ENCODE results near the gene PTPN14. TPM values are rescaled to one million over a fixed set of nuclear protein-coding genes. Genes with fewer than 3 reads are reported as not detected.

The PTPN14 gene
- total and polyA plus RNA-seq, 2 of the 8 experiments (the other 6 are each of a cell fraction or from before 2014, with no cell fraction given) = 14.4 to 93.6 TPM

DNA sequence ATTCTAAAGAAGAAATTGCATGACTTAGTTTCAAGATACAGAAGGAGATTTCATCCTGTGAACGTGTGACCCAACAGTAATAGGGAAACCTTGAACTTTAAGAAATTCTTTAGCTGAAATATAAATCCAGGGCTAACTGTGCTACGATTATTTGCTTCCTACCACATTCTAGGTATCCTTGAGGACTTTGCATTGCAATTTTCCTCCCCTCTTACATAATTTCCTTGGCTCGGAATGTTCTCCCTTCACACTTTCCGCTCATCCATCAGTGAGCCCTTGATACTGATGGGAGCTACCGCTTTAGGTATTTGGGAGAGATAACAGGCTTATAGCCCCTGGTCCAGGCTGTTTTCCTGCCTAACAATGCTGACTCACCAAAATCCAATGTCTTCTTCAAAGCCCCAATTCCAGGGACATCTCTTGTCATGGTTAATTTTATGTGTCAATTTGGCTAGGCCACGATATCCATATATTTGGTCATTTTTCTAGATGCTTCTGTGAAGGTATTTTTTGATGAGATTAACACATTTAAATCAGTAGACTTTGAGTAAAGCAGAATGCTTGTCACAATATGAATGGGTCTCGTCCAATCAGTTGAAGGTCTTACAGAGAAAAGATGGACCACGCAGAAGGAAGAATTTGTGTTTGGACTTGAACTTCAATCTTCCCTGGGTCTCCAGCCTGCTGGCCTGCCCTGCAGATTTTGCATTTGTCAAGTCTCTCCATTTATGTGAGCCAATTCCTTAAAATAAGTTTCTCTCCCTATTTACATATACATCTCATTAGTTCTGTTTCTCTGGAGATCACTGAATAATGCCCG is 121.2 kb downstream of the PTPN14 start:
- no peak for DNase-seq (ENCODE audit: low read depth in 1 of 2, low spot score in 2 of 2)
- Histone ChIP-seq H2AFZ (ENCODE audit: low read length) (no peak overlapping the region), H3K27me3 (replicated peaks in 1 of 4; ENCODE audit: control insufficient read depth in 3 of 4, extremely low read depth in 1 of 4, insufficient read depth in 3 of 4, low read length in 3 of 4) (no peaks in the 10 kb centered on the region; a peak in 1 of 7 replicates), H2AK5ac (ENCODE audit: low read depth, low read length) (no peak overlapping the region), H4K5ac (ENCODE audit: insufficient read length, low read depth, low read length) (no peak overlapping the region), H4K91ac (replicated peaks; ENCODE audit: insufficient read length, low read length) (no peak overlapping the region), H3K4me3 (ENCODE audit: extremely low read depth in 1 of 4, insufficient read depth in 2 of 4, low read depth in 3 of 4, low read length in 4 of 4) (no peak overlapping the region), H3K14ac (ENCODE audit: insufficient read length) (no peak overlapping the region), H3K23ac (ENCODE audit: insufficient read length) (no peak overlapping the region), H2BK12ac (ENCODE audit: low read depth, low read length) (no peak overlapping the region), H3K9ac (replicated peaks in 1 of 4; ENCODE audit: extremely low read depth in 1 of 4, low read depth in 3 of 4, low read length in 3 of 4) (no peak overlapping the region), H4K8ac (ENCODE audit: extremely low read depth, insufficient read depth, low read length) (no peak overlapping the region), H3K18ac (ENCODE audit: extremely low read depth, low read length) (no peak overlapping the region), H3K4me1 (replicated peaks in 1 of 4; ENCODE audit: control insufficient read depth in 3 of 4, insufficient read depth in 4 of 4, low read length in 3 of 4) (peaks cover 0 to 7% (median 2%) of the 10 kb centered on the region in 4 experiments; a peak in 3 of 7 replicates), H3K23me2 (ENCODE audit: low read depth, low read length) (no peaks in the 10 kb centered on the region), H3K56ac (replicated peaks; ENCODE audit: insufficient read length, low read depth, low read length) (no peak overlapping the region), H3K27ac (ENCODE audit: low read depth, low read length) (no peak overlapping the region), H3K79me1 (ENCODE audit: low read depth, low read length) (no peaks in the 10 kb centered on the region; the same call in 1 of the 2 replicates), H3K4me2 (ENCODE audit: insufficient read depth in 1 of 2, low read depth in 2 of 2, low read length in 2 of 2) (no peak overlapping the region), H2BK20ac (ENCODE audit: low read length) (no peak overlapping the region), H2BK15ac (ENCODE audit: low read length) (no peak overlapping the region), H2BK5ac (ENCODE audit: low read depth, low read length) (no peak overlapping the region), H2BK120ac (replicated peaks; ENCODE audit: low read depth, low read length) (no peak overlapping the region), H3K36me3 (ENCODE audit: control insufficient read depth in 2 of 4, insufficient read depth in 4 of 4, low read length in 3 of 4) (no peaks in the 10 kb centered on the region), H4K20me1 (replicated peaks in 1 of 2; ENCODE audit: control insufficient read depth in 1 of 2, insufficient read depth in 2 of 2, low read length in 2 of 2) (no peaks in the 10 kb centered on the region), H3K4ac (replicated peaks; ENCODE audit: insufficient read length, low read depth, low read length) (no peak overlapping the region), H3K9me3 (ENCODE audit: insufficient read depth in 2 of 2, low read depth in 1 of 2, low read length in 1 of 2) (no peaks in the 10 kb centered on the region), H3K79me2 (ENCODE audit: control insufficient read depth in 1 of 2, insufficient read depth in 2 of 2, low read length in 2 of 2) (no peaks in the 10 kb centered on the region)
- 87% methylated on average over 9 of the region's 9 CpGs; no CpG with 5 or more reads in 1 of the 2 experiments for WGBS, 2 experiments (ENCODE audit: extremely low coverage in 1 of 2, insufficient coverage in 1 of 2, insufficient read length in 1 of 2, insufficient replicate concordance in 2 of 2, low coverage in 1 of 2, low lambda C conversion rate in 2 of 2, missing lambda C conversion rate in 1 of 2)
- ChIA-PET POLR2A (ENCODE audit: partially characterized antibody) (interaction anchor here (0.6 kb wide), 1 partner anchor 10 kb away, joined by 3 read pairs; no protein-coding TSS in a partner anchor), CTCF (ENCODE audit: partially characterized antibody) (interaction anchor here (1.4 kb wide), 1 partner anchor 18 kb away, joined by 6 read pairs; no protein-coding TSS in a partner anchor)
- FAIRE-seq = no peak
- TF ChIP-seq MAFK (IDR thresholded peaks at IDR 0.05; ENCODE audit: low read depth, low read length) = no peak
- no peak for TF ChIP-seq SP1 (IDR thresholded peaks at IDR 0.05; ENCODE audit: low read depth, low read length)
- TF ChIP-seq, protein P1, sequence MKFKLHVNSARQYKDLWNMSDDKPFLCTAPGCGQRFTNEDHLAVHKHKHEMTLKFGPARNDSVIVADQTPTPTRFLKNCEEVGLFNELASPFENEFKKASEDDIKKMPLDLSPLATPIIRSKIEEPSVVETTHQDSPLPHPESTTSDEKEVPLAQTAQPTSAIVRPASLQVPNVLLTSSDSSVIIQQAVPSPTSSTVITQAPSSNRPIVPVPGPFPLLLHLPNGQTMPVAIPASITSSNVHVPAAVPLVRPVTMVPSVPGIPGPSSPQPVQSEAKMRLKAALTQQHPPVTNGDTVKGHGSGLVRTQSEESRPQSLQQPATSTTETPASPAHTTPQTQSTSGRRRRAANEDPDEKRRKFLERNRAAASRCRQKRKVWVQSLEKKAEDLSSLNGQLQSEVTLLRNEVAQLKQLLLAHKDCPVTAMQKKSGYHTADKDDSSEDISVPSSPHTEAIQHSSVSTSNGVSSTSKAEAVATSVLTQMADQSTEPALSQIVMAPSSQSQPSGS (IDR thresholded peaks at IDR 0.05; ENCODE audit: low read length) = no peak
- no peak for TF ChIP-seq TBP (IDR thresholded peaks at IDR 0.05; ENCODE audit: low read depth, low read length)
- TF ChIP-seq RFX5 (IDR thresholded peaks at IDR 0.05; ENCODE audit: borderline replicate concordance, low read depth, low read length) = no peak
- no peak for TF ChIP-seq PHF8 (conservative IDR thresholded peaks at IDR 0.05; ENCODE audit: low read depth, low read length)
- TF ChIP-seq NRF1 (IDR thresholded peaks at IDR 0.05; ENCODE audit: low read depth, low read length) = no peak
- TF ChIP-seq CBX8 (IDR thresholded peaks at IDR 0.05; ENCODE audit: borderline replicate concordance, low read depth, low read length) = no peak
- TF ChIP-seq, protein P2, sequence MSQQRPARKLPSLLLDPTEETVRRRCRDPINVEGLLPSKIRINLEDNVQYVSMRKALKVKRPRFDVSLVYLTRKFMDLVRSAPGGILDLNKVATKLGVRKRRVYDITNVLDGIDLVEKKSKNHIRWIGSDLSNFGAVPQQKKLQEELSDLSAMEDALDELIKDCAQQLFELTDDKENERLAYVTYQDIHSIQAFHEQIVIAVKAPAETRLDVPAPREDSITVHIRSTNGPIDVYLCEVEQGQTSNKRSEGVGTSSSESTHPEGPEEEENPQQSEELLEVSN (IDR thresholded peaks at IDR 0.05) = no peak
- TF ChIP-seq CEBPB (IDR thresholded peaks at IDR 0.05; ENCODE audit: low read depth, low read length) = no peak
